Measurements from ENCODE around the gene C6orf132. TPM values are rescaled to one million over a fixed set of nuclear protein-coding genes. Genes with fewer than 3 reads are reported as not detected.

Gene C6orf132
- total RNA-seq, 1 donor from 2014 or later, result not detected

- H3K27me3 Mint-ChIP-seq, result peaks cover 11% of the 10 kb centered on the region
- no peaks in the 10 kb centered on the region for H3K4me1 Mint-ChIP-seq
- TF ChIP-seq, protein P1, sequence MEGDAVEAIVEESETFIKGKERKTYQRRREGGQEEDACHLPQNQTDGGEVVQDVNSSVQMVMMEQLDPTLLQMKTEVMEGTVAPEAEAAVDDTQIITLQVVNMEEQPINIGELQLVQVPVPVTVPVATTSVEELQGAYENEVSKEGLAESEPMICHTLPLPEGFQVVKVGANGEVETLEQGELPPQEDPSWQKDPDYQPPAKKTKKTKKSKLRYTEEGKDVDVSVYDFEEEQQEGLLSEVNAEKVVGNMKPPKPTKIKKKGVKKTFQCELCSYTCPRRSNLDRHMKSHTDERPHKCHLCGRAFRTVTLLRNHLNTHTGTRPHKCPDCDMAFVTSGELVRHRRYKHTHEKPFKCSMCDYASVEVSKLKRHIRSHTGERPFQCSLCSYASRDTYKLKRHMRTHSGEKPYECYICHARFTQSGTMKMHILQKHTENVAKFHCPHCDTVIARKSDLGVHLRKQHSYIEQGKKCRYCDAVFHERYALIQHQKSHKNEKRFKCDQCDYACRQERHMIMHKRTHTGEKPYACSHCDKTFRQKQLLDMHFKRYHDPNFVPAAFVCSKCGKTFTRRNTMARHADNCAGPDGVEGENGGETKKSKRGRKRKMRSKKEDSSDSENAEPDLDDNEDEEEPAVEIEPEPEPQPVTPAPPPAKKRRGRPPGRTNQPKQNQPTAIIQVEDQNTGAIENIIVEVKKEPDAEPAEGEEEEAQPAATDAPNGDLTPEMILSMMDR (IDR thresholded peaks at IDR 0.05), result no peak
- no peak overlapping the region for H3K4me3 Mint-ChIP-seq
- ATAC-seq (ENCODE audit: low read depth) (no peak), DNase-seq (no peak)
- POLR2A ChIA-PET, result no interaction called here
- no peak overlapping the region for H3K27ac Mint-ChIP-seq
- CTCF ChIA-PET, result no interaction called here
- H3K36me3 Mint-ChIP-seq (ENCODE audit: low read depth), result no peaks in the 10 kb centered on the region
- H3K9me3 Mint-ChIP-seq, result no peaks in the 10 kb centered on the region
- intact Hi-C loops (cut with micrococcal nuclease), result no loop called here
These were observed 17.1 kb upstream of the C6orf132 start for GRCh38 chr6:42159431-42160024.

- no peaks in the 10 kb centered on the region for H3K36me3 Mint-ChIP-seq (ENCODE audit: low read depth)
These were observed 16.2 kb upstream of the C6orf132 start for GRCh38 chr6:42158631-42159030.

DNA sequence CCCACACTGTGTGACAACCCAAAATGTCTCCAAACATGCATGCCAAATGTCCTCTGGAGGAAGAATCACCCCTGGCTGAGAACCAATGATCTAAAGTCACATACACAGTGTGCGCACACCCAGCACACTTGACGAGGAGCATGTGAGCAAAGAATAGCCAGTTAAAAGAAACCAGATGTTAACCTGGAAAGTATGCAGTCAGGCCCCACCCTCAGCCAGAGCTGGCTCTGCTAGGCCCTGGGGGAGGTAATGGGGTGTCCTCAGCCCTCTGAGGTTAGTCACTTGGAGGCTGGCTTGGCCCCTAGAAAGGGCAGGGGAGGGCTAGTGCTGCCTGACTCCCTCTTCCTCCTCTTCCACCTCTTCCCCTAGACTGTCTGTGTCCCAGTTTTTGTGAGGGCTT, 15.6 kb upstream of the C6orf132 start:
- CTCF ChIA-PET, result no interaction called here

More at GRCh38 chr6:42158631-42159030, 16.2 kb upstream of the C6orf132 start:
- H3K4me3 Mint-ChIP-seq, result no peak overlapping the region
- no peak overlapping the region for H3K27ac Mint-ChIP-seq
- H3K27me3 Mint-ChIP-seq, result peaks cover 11% of the 10 kb centered on the region
- no peak for DNase-seq
- ChIA-PET POLR2A (no interaction called here), CTCF (no interaction called here)
- no peaks in the 10 kb centered on the region for H3K4me1 Mint-ChIP-seq
- TF ChIP-seq, protein P1 (IDR thresholded peaks at IDR 0.05), result no peak
- no peaks in the 10 kb centered on the region for H3K9me3 Mint-ChIP-seq
- intact Hi-C loops (cut with micrococcal nuclease), result no loop called here
- ATAC-seq (ENCODE audit: low read depth), result no peak

GRCh38 chr6:42156638-42157037, 14.2 kb upstream of the C6orf132 start:
- Mint-ChIP-seq H3K27me3 (peaks cover 10% of the 10 kb centered on the region), H3K27ac (no peak overlapping the region), H3K4me3 (no peak overlapping the region), H3K36me3 (ENCODE audit: low read depth) (no peaks in the 10 kb centered on the region), H3K4me1 (no peaks in the 10 kb centered on the region), H3K9me3 (no peaks in the 10 kb centered on the region)
- intact Hi-C loops (cut with micrococcal nuclease), result no loop called here
- CTCF ChIA-PET, result no interaction called here
- ATAC-seq (ENCODE audit: low read depth) (no peak), DNase-seq (no peak)
- POLR2A ChIA-PET, result no interaction called here
- TF ChIP-seq, protein P1 (IDR thresholded peaks at IDR 0.05), result no peak

More for the DNA sequence above, 15.6 kb upstream of the C6orf132 start:
- Mint-ChIP-seq H3K36me3 (ENCODE audit: low read depth) (no peaks in the 10 kb centered on the region), H3K4me1 (no peaks in the 10 kb centered on the region), H3K27ac (no peak overlapping the region), H3K4me3 (no peak overlapping the region), H3K27me3 (peaks cover 11% of the 10 kb centered on the region), H3K9me3 (no peaks in the 10 kb centered on the region)
- TF ChIP-seq, protein P1 (IDR thresholded peaks at IDR 0.05), result no peak
- DNase-seq (no peak), ATAC-seq (ENCODE audit: low read depth) (no peak)
- intact Hi-C loops (cut with micrococcal nuclease), result no loop called here
- POLR2A ChIA-PET, result no interaction called here

- Mint-ChIP-seq H3K27me3 (peaks cover 1% of the 10 kb centered on the region), H3K9me3 (no peaks in the 10 kb centered on the region), H3K27ac (no peak overlapping the region), H3K4me3 (no peak overlapping the region), H3K36me3 (ENCODE audit: low read depth) (no peaks in the 10 kb centered on the region), H3K4me1 (no peaks in the 10 kb centered on the region)
- TF ChIP-seq, protein P1 (IDR thresholded peaks at IDR 0.05), result no peak
- CTCF ChIA-PET, result no interaction called here
- ATAC-seq (ENCODE audit: low read depth) (no peak), DNase-seq (no peak)
- POLR2A ChIA-PET, result no interaction called here
- intact Hi-C loops (cut with micrococcal nuclease), result no loop called here
These were observed 12.9 kb upstream of the C6orf132 start for GRCh38 chr6:42155293-42155692.

All from activated B cell treated with CpG ODN at 0.5 μM for 24 hours (primary cell).